Activated CD8-positive, alpha-beta memory T cell treated with anti-CD3 and anti-CD28 coated beads for 36 hours (primary cell): ENCODE results near the gene NACC2. TPM values are rescaled to one million over a fixed set of nuclear protein-coding genes. Genes with fewer than 3 reads are reported as not detected.

Experiments
- CTCF ChIA-PET: fragments of 350-600 bp; sonication (Branson Sonifier 250); formaldehyde crosslinking; loops from one replicate; lab custom pipeline; 2021; ENCODE audit warnings: antibody characterized with exemption; lab: Charles Lee
- POLR2A ChIA-PET: fragments of 350-600 bp; sonication (Branson Sonifier 250); formaldehyde crosslinking; loops from one replicate; lab custom pipeline; 2021; ENCODE audit warnings: antibody characterized with exemption; lab: Charles Lee
- total RNA-seq, 2 experiments: library from RNA; stranded (reverse); gene quantifications; one replicate each; pipeline ENCODE4 v1.2.3, GENCODE V29; 2021

Gene NACC2
- total RNA-seq, 2 experiments from 2014 or later = 8.4 to 8.5 TPM

GRCh38 chr9:136054798-136055714 is 40.0 kb downstream of the NACC2 start:
- POLR2A ChIA-PET = interaction anchor here (0.7 kb wide), 1 partner anchor 63 kb away, joined by 3 read pairs; no protein-coding TSS in a partner anchor

GRCh38 chr9:136054146-136054545 is 40.9 kb downstream of the NACC2 start:
- ChIA-PET CTCF (interaction anchor here (0.5 to 1.8 kb wide), 2 partner anchors 36 to 113 kb away, joined by 3 read pairs; no protein-coding TSS in a partner anchor), POLR2A (interaction anchor here (0.7 kb wide), 1 partner anchor 64 kb away, joined by 3 read pairs; no protein-coding TSS in a partner anchor)

More at GRCh38 chr9:136054798-136055714, 40.0 kb downstream of the NACC2 start:
- CTCF ChIA-PET = interaction anchor here (1.8 kb wide), 1 partner anchor 35 kb away, joined by 3 read pairs; no protein-coding TSS in a partner anchor

- ChIA-PET POLR2A (interaction anchor here (0.7 kb wide), 1 partner anchor 64 kb away, joined by 3 read pairs; no protein-coding TSS in a partner anchor), CTCF (interaction anchor here (0.5 to 1.8 kb wide), 2 partner anchors 36 to 113 kb away, joined by 3 read pairs; no protein-coding TSS in a partner anchor)
These were observed 41.3 kb downstream of the NACC2 start for GRCh38 chr9:136053757-136054142.

- POLR2A ChIA-PET = no interaction called here
- CTCF ChIA-PET = interaction anchor here (1.8 kb wide), 1 partner anchor 37 kb away, joined by 3 read pairs; no protein-coding TSS in a partner anchor
These were observed 41.9 kb downstream of the NACC2 start for GRCh38 chr9:136052991-136053756.

- CTCF ChIA-PET = no interaction called here
- POLR2A ChIA-PET = no interaction called here
These were observed 42.6 kb downstream of the NACC2 start for GRCh38 chr9:136052472-136052880.

GRCh38 chr9:136051837-136052471 is 43.1 kb downstream of the NACC2 start:
- CTCF ChIA-PET = interaction anchor here (1.3 kb wide), 1 partner anchor 85 kb away, joined by 3 read pairs; no protein-coding TSS in a partner anchor
- POLR2A ChIA-PET = no interaction called here

GRCh38 chr9:136051453-136051836 is 43.6 kb downstream of the NACC2 start:
- CTCF ChIA-PET = interaction anchor here (1.3 kb wide), 1 partner anchor 84 kb away, joined by 3 read pairs; no protein-coding TSS in a partner anchor
- POLR2A ChIA-PET = no interaction called here

GRCh38 chr9:136050701-136051452 is 44.2 kb downstream of the NACC2 start:
- ChIA-PET CTCF (interaction anchor here (1.3 kb wide), 1 partner anchor 84 kb away, joined by 3 read pairs; no protein-coding TSS in a partner anchor), POLR2A (no interaction called here)

- POLR2A ChIA-PET = no interaction called here
- CTCF ChIA-PET = no interaction called here
These were observed 44.8 kb downstream of the NACC2 start for GRCh38 chr9:136050266-136050700.

GRCh38 chr9:136049491-136050265 is 45.4 kb downstream of the NACC2 start:
- POLR2A ChIA-PET = no interaction called here
- CTCF ChIA-PET = interaction anchor here (0.7 kb wide), 1 partner anchor 73 kb away, joined by 3 read pairs; no protein-coding TSS in a partner anchor

- CTCF ChIA-PET = interaction anchor here (0.7 kb wide), 1 partner anchor 74 kb away, joined by 3 read pairs; no protein-coding TSS in a partner anchor
- POLR2A ChIA-PET = no interaction called here
These were observed 46.3 kb downstream of the NACC2 start for GRCh38 chr9:136048560-136049411.

- CTCF ChIA-PET = no interaction called here
These were observed 47.1 kb downstream of the NACC2 start for GRCh38 chr9:136047775-136048559.

GRCh38 chr9:136047076-136047774 is 47.9 kb downstream of the NACC2 start:
- ChIA-PET CTCF (no interaction called here), POLR2A (interaction anchor here (0.5 kb wide), 1 partner anchor 220 kb away, joined by 3 read pairs; no protein-coding TSS in a partner anchor)

More at GRCh38 chr9:136047775-136048559, 47.1 kb downstream of the NACC2 start:
- POLR2A ChIA-PET = interaction anchor here (0.5 kb wide), 1 partner anchor 221 kb away, joined by 3 read pairs; no protein-coding TSS in a partner anchor

GRCh38 chr9:136046554-136046920 is 48.6 kb downstream of the NACC2 start:
- ChIA-PET POLR2A (no interaction called here), CTCF (no interaction called here)
